ENCODE measurements around the gene ZNF474. TPM values are rescaled to one million over a fixed set of nuclear protein-coding genes. Genes with fewer than 3 reads are reported as not detected.

ZNF474 gene
- total RNA-seq, 4 donors from 2014 or later, result 1.0 to 2.0 (median 1.4) TPM; not detected in 1

DNA sequence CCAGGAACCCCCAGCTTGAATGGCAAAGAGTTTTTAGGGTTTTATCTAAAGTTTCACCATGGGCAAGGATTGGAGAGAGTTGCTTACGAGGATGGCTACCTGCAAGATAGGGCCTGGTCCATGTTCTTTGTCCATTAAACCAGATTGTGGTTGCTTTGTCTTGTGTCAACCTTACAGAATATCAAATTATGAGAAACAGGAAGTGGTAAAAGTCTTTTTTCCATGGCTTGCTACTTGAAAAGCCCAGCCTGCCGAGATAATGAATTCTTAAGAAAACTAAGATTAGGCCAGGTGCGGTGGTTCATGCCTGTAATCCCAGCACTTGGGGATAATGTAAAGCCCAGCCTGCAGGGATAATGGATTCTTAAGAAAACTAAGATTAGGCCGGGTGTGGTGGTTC lies 24.4 kb downstream of the ZNF474 start:
- H3K36me3 ChIP-seq, result no peaks in the 10 kb centered on the region
- no peak for DNase-seq (ENCODE audit: low spot score in 2 of 2)
- H3K9me3 ChIP-seq, result no peaks in the 10 kb centered on the region
- WGBS, result 83% methylated on average over 4 of the region's 4 CpGs
- H3K4me3 ChIP-seq, result no peak overlapping the region
- peaks cover 6% of the 10 kb centered on the region for H3K4me1 ChIP-seq
- peak overlapping the region; percentile 56 for H3K27ac ChIP-seq
- TF ChIP-seq, protein P1, sequence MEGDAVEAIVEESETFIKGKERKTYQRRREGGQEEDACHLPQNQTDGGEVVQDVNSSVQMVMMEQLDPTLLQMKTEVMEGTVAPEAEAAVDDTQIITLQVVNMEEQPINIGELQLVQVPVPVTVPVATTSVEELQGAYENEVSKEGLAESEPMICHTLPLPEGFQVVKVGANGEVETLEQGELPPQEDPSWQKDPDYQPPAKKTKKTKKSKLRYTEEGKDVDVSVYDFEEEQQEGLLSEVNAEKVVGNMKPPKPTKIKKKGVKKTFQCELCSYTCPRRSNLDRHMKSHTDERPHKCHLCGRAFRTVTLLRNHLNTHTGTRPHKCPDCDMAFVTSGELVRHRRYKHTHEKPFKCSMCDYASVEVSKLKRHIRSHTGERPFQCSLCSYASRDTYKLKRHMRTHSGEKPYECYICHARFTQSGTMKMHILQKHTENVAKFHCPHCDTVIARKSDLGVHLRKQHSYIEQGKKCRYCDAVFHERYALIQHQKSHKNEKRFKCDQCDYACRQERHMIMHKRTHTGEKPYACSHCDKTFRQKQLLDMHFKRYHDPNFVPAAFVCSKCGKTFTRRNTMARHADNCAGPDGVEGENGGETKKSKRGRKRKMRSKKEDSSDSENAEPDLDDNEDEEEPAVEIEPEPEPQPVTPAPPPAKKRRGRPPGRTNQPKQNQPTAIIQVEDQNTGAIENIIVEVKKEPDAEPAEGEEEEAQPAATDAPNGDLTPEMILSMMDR (IDR thresholded peaks at IDR 0.05), result no peak
- TF ChIP-seq EP300 (IDR thresholded peaks at IDR 0.05) (no peak), POLR2A (IDR thresholded peaks at IDR 0.05) (no peak), POLR2AphosphoS5 (IDR thresholded peaks at IDR 0.05) (no peak)
- no peaks in the 10 kb centered on the region for H3K27me3 ChIP-seq

DNA sequence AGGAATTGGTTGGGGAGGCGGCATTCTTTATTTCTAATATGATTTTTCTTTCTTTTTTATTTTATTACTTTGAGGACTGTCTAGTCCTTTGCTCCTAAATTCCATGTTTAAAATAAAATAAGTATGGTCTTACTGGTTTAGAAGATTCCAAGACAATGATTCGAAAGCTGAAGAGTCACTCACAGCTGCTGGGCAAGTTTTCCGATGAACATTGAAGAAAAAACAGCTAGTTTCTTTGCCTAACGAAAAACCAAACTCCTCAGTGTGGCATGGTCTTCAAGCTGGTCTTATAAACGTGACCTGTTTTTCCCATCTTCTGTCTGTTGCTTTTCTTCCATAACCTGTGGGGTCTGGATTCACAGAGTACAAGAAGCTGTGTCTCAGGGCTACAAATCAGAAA lies 25.1 kb downstream of the ZNF474 start:
- DNase-seq (ENCODE audit: low spot score in 2 of 2), result no peak
- no peaks in the 10 kb centered on the region for H3K27me3 ChIP-seq
- H3K4me1 ChIP-seq, result peaks cover 6% of the 10 kb centered on the region
- H3K4me3 ChIP-seq, result no peak overlapping the region
- no peak for TF ChIP-seq EP300 (IDR thresholded peaks at IDR 0.05)
- TF ChIP-seq, protein P1 (IDR thresholded peaks at IDR 0.05), result no peak
- no peak for TF ChIP-seq POLR2A (IDR thresholded peaks at IDR 0.05)
- WGBS, result 85% methylated on average over 5 of the region's 5 CpGs
- no peaks in the 10 kb centered on the region for H3K9me3 ChIP-seq
- H3K36me3 ChIP-seq, result no peaks in the 10 kb centered on the region
- peak overlapping the region; percentile 56 for H3K27ac ChIP-seq

- 67% methylated on average over 4 of the region's 7 CpGs for WGBS
- H3K27me3 ChIP-seq, result no peaks in the 10 kb centered on the region
- H3K36me3 ChIP-seq, result no peaks in the 10 kb centered on the region
- no peaks in the 10 kb centered on the region for H3K9me3 ChIP-seq
- TF ChIP-seq, protein P1 (IDR thresholded peaks at IDR 0.05), result no peak
- TF ChIP-seq POLR2AphosphoS5 (IDR thresholded peaks at IDR 0.05) (no peak), EP300 (IDR thresholded peaks at IDR 0.05) (no peak), POLR2A (IDR thresholded peaks at IDR 0.05) (no peak)
- DNase-seq (ENCODE audit: low spot score in 2 of 2), result peak in 1 of 2 donors; percentile 68
- H3K27ac ChIP-seq, result peak overlapping the region; percentile 68
- no peak overlapping the region for H3K4me3 ChIP-seq
- peaks cover 6% of the 10 kb centered on the region for H3K4me1 ChIP-seq
These were observed 25.6 kb downstream of the ZNF474 start for GRCh38 chr5:122154910-122155309.

GRCh38 chr5:122155546-122155945 lies 26.2 kb downstream of the ZNF474 start:
- Histone ChIP-seq H3K4me1 (peaks cover 6% of the 10 kb centered on the region), H3K27me3 (no peaks in the 10 kb centered on the region), H3K27ac (peak overlapping the region; percentile 68), H3K4me3 (no peak overlapping the region), H3K9me3 (no peaks in the 10 kb centered on the region), H3K36me3 (no peaks in the 10 kb centered on the region)
- DNase-seq (ENCODE audit: low spot score in 2 of 2), result no peak
- TF ChIP-seq EP300 (IDR thresholded peaks at IDR 0.05) (no peak), POLR2AphosphoS5 (IDR thresholded peaks at IDR 0.05) (no peak), POLR2A (IDR thresholded peaks at IDR 0.05) (no peak)
- TF ChIP-seq, protein P1 (IDR thresholded peaks at IDR 0.05), result no peak
- WGBS, result 90% methylated on average over 3 of the region's 3 CpGs

DNA sequence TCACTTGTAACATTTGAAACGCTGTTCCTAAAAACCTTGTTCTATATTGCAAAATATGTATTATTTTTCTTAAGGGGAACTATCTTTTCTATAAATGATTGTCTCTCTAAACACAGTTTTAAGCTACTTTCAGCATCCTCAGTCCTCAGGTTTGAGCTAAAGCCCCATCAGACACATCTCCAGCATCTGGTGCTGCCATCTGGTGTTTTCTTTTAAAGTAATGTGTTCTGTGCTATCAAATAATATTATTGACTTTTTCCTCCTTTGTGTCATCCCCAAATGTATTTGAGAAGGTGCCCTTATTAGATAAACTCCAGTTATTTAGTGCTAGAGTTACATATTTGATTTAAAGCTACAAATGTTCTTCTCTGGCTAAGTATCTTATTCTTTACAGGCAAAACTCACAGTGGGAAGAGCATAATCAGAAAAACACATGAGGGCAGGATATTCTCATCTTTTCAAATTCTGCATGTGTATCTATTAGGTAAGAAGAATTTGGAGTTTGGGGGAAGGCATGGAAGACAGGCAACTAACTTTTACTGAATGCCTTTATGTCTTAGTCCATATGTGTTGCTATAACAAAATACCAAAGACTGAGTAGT lies 27.5 kb downstream of the ZNF474 start:
- DNase-seq (ENCODE audit: low spot score in 2 of 2), result no peak
- no peaks in the 10 kb centered on the region for H3K9me3 ChIP-seq
- WGBS, result 48% methylated on average over 1 of the region's 1 CpG
- H3K4me3 ChIP-seq, result no peak overlapping the region
- H3K27me3 ChIP-seq, result no peaks in the 10 kb centered on the region
- peaks cover 9% of the 10 kb centered on the region for H3K4me1 ChIP-seq
- no peak overlapping the region for H3K27ac ChIP-seq
- TF ChIP-seq POLR2AphosphoS5 (IDR thresholded peaks at IDR 0.05) (no peak), EP300 (IDR thresholded peaks at IDR 0.05) (no peak), POLR2A (IDR thresholded peaks at IDR 0.05) (no peak)
- TF ChIP-seq, protein P1 (IDR thresholded peaks at IDR 0.05), result no peak
- no peaks in the 10 kb centered on the region for H3K36me3 ChIP-seq
